ENCODE results near the gene COMT. TPM values are rescaled to one million over a fixed set of nuclear protein-coding genes. Genes with fewer than 3 reads are reported as not detected.

COMT gene
- total RNA-seq, 1 experiment from 2014 or later, result 109 TPM

DNA sequence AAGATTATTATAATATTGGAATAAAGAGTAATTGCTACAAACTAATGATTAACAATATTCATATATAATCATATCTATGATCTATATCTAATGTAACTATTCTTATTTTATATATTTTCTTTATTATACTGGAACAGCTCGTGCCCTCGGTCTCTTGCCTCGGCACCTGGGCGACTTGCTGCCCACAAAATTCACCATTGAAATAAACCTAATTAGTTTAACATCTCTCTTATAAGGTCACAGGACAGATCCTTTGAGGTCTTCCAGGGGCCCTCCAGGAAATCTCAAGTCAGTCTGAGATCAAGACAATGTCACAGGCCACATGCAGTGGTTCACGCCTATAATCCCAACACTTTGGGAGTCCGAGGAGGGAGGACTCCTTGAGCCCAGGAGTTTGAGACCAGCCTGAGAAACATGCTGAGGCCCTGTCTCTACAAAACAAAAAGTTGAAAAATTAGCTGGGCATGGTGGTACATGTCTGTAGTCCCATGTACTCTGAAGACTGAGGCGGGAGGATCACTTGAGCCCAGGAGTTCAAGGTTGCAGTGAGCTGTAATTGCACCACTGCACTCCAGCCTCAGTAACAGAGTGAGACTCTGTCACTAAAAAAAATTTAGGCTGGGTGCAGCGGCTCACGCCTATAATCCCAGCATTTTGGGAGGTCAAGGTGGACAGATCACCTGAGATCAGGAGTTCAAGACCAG is 6.6 kb downstream of the COMT start:
- H3K27me3 ChIP-seq (ENCODE audit: insufficient read depth, low read length), result no peaks in the 10 kb centered on the region
- H3K9me2 ChIP-seq (ENCODE audit: insufficient read depth), result no peaks in the 10 kb centered on the region
- H2AFZ ChIP-seq (ENCODE audit: low read depth, low read length, poor library complexity, severe bottlenecking), result no peak overlapping the region
- ChIA-PET CTCF (interaction anchor here (0.7 to 2.7 kb wide), 7 partner anchors 15 to 217 kb away, joined by 3 to 18 read pairs (median 4); no protein-coding TSS in a partner anchor), POLR2A (interaction anchor here (1.0 kb wide), 1 partner anchor 14 kb away, joined by 3 read pairs; no protein-coding TSS in a partner anchor), RAD21 (ENCODE audit: low non-redundant PET in 1 of 2, low total read pairs in 2 of 2, uncharacterized antibody in 2 of 2, unreplicated experiment in 2 of 2) (interaction anchor here (1.0 to 1.1 kb wide), 2 partner anchors 218 kb away, joined by 3 to 9 read pairs; no protein-coding TSS in a partner anchor)
- no peak for ATAC-seq
- DNase-seq (ENCODE audit: low read depth, low spot score), result no peak
- peaks cover 56% of the 10 kb centered on the region for H3K79me2 ChIP-seq (ENCODE audit: insufficient read depth, low read length)
- H3K4me3 ChIP-seq (replicated peaks in 1 of 2; ENCODE audit: low read depth in 1 of 2, low read length in 2 of 2), result no peak overlapping the region
- H3K9ac ChIP-seq (ENCODE audit: low read length), result no peak overlapping the region
- BruUV-seq (replicated peaks), result no TSS peak
- H3K4me2 ChIP-seq (ENCODE audit: low read length), result no peak overlapping the region
- TF ChIP-seq RAD21 (IDR thresholded peaks at IDR 0.05; ENCODE audit: low read depth) (no peak), ZNF274 (IDR thresholded peaks at IDR 0.05; ENCODE audit: low read depth, low read length) (no peak), CTCF (IDR thresholded peaks at IDR 0.05 in 2 of 3, conservative IDR thresholded peaks at IDR 0.05 in 1 of 3; ENCODE audit: borderline replicate concordance in 1 of 3, insufficient read depth in 1 of 3, low read depth in 2 of 3, low read length in 2 of 3) (no peak), EGR1 (IDR thresholded peaks at IDR 0.05; ENCODE audit: low read depth) (no peak), CBX3 (IDR thresholded peaks at IDR 0.05; ENCODE audit: low read depth) (no peak), SP1 (IDR thresholded peaks at IDR 0.05; ENCODE audit: low read depth) (no peak), JUND (IDR thresholded peaks at IDR 0.05) (no peak), POLR2A (IDR thresholded peaks at IDR 0.05; ENCODE audit: borderline replicate concordance, extremely low read depth, insufficient read depth, insufficient read length) (no peak), ELF1 (IDR thresholded peaks at IDR 0.05; ENCODE audit: borderline replicate concordance, low read depth) (no peak), POLR2AphosphoS5 (IDR thresholded peaks at IDR 0.05; ENCODE audit: low read depth, low read length) (no peak), SIN3A (IDR thresholded peaks at IDR 0.05; ENCODE audit: low read depth) (no peak), ZBTB33 (IDR thresholded peaks at IDR 0.05; ENCODE audit: extremely low read depth, insufficient replicate concordance, low read length) (no peak), EZH2 (IDR thresholded peaks at IDR 0.05) (no peak), CEBPB (IDR thresholded peaks at IDR 0.05; ENCODE audit: low read depth) (no peak), MAX (IDR thresholded peaks at IDR 0.05) (no peak)
- H3K27ac ChIP-seq (ENCODE audit: low read depth, low read length), result no peak overlapping the region
- intact Hi-C loops (cut with micrococcal nuclease), result no loop called here
- no peaks in the 10 kb centered on the region for H4K20me1 ChIP-seq (ENCODE audit: insufficient read depth)
- H3K36me3 ChIP-seq (ENCODE audit: control insufficient read depth in 1 of 2, insufficient read depth in 2 of 2, low read length in 2 of 2), result peaks cover 0 to 6% of the 10 kb centered on the region in 2 experiments; a peak in 1 of 4 replicates
- no peaks in the 10 kb centered on the region for H3K9me3 ChIP-seq (ENCODE audit: control insufficient read depth in 1 of 2, insufficient read depth in 1 of 2, low read depth in 1 of 2, low read length in 2 of 2)
- H3K4me1 ChIP-seq (ENCODE audit: control insufficient read depth in 1 of 2, insufficient read depth in 2 of 2, low read length in 2 of 2), result peaks cover 10 to 18% of the 10 kb centered on the region in 2 experiments
